ENCODE data around the gene SDSL. TPM values are rescaled to one million over a fixed set of nuclear protein-coding genes. Genes with fewer than 3 reads are reported as not detected.
A peak's percentile ranks its signal among the peaks of the same experiment; 100 is the strongest.

The SDSL gene, protein sequence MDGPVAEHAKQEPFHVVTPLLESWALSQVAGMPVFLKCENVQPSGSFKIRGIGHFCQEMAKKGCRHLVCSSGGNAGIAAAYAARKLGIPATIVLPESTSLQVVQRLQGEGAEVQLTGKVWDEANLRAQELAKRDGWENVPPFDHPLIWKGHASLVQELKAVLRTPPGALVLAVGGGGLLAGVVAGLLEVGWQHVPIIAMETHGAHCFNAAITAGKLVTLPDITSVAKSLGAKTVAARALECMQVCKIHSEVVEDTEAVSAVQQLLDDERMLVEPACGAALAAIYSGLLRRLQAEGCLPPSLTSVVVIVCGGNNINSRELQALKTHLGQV
- 1 to 10 TPM in 1 of 4 donors, under 1 TPM in 2, not detected in 1; 0.91 to 1.4 (median 0.98) TPM for total RNA-seq

DNA sequence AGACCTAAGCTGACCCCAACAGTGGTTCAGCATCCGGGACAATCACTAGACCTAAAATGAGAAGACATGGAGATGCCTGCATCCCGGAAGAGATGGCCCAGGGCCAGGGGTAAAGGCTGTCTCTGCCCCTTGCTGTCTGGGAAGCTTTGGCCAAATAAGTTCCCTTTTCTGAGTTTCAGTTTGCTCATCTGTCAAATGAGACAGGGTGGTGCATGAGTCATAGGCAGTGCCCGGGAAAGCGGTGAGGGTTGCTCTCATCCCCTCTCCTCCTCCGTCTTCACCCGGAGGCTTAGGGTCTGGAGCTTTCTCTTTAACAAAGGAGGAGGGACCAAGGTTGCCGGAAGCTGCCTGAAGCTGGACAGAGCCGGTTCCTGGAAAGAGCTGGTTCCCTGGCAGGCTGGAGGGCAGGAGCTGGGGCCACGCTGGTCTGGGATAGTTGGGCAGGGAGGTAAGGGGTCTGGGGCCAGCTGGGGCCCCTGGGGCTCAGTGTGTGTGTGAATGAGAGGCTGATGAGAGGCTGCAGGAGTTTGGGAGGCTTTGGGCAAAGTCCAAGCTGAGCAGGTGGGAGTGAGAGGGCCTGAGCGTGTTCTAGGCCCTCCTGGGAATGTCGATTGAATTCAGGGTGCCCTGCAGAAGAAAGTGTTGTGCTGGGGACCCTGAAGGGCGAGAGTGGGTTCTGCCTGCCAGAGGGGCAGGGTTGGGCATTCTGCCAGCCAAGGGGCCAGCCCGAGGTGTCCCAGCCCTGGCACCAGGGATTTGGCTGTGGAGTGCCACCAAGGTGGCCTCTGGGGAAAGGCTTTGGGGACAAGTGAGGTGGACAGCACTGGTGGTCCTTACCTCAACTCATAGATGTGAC is at the start of gene SDSL:
SDSL (plus strand) TSS at position 351 of the 856 bp plus-strand sequence. CDS start 5,603 bp downstream, outside the sequence.
- H3K4me3 ChIP-seq = peak within 1 kb of the TSS; percentile 34 to 56 (median 43)
- TF ChIP-seq, protein P1, sequence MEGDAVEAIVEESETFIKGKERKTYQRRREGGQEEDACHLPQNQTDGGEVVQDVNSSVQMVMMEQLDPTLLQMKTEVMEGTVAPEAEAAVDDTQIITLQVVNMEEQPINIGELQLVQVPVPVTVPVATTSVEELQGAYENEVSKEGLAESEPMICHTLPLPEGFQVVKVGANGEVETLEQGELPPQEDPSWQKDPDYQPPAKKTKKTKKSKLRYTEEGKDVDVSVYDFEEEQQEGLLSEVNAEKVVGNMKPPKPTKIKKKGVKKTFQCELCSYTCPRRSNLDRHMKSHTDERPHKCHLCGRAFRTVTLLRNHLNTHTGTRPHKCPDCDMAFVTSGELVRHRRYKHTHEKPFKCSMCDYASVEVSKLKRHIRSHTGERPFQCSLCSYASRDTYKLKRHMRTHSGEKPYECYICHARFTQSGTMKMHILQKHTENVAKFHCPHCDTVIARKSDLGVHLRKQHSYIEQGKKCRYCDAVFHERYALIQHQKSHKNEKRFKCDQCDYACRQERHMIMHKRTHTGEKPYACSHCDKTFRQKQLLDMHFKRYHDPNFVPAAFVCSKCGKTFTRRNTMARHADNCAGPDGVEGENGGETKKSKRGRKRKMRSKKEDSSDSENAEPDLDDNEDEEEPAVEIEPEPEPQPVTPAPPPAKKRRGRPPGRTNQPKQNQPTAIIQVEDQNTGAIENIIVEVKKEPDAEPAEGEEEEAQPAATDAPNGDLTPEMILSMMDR (IDR thresholded peaks at IDR 0.05 in 4 of 5, conservative IDR thresholded peaks at IDR 0.05 in 1 of 5) = no peak
- peak in 1 of 2 donors; percentile 15 for TF ChIP-seq POLR2A (IDR thresholded peaks at IDR 0.05)
- H3K9me3 ChIP-seq = no peaks in the 10 kb centered on the region
- in situ Hi-C loops (cut with MboI; ENCODE audit: low sequenced_read_pairs in 4 of 4) (loop anchor here in 1 of 4 donors (10.0 kb wide), 1 partner anchor 107 kb away; no protein-coding TSS in a partner anchor), intact Hi-C loops (cut with DNase I; ENCODE audit: low total_unique reads) (no loop called here)
- peak within 1 kb of the TSS in 2 of 4 donors; percentile 24 to 48 for H3K27ac ChIP-seq
- DNase-seq (peak; percentile 26 to 52), ATAC-seq (peak; percentile 60 to 71)
- no peaks in the 10 kb centered on the region for H3K27me3 ChIP-seq
- no peaks in the 10 kb centered on the region for H3K36me3 ChIP-seq
- H3K4me1 ChIP-seq = peaks cover 0 to 8% of the 10 kb centered on the region in 2 donors

DNA sequence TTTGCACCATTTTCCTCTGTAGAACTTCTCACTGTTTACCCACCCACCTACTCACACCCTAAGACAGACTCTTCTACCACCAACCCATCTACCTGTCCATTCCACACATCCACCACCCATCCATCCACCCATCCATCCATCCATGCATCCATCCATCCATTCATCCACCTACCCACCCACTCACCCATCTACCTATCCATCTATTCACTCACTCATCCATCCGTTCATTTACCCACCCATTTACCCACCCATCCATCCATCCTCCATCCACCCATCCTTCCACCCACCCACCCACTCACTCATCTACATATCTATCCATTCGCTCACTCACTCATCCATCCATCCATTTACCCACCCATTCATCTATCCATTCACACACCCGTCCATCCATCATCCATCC is 48.7 kb upstream of the SDSL start:
- ATAC-seq (no peak), DNase-seq (no peak)
- Histone ChIP-seq H3K4me1 (no peaks in the 10 kb centered on the region), H3K27me3 (no peaks in the 10 kb centered on the region), H3K27ac (no peak overlapping the region), H3K36me3 (peaks cover 0 to 47% of the 10 kb centered on the region in 2 donors), H3K4me3 (no peak overlapping the region), H3K9me3 (no peaks in the 10 kb centered on the region)
- no peak for TF ChIP-seq POLR2A (IDR thresholded peaks at IDR 0.05)
- TF ChIP-seq, protein P1 (IDR thresholded peaks at IDR 0.05 in 4 of 5, conservative IDR thresholded peaks at IDR 0.05 in 1 of 5) = no peak
- in situ Hi-C loops (cut with MboI; ENCODE audit: low sequenced_read_pairs in 4 of 4) = no loop called here
- intact Hi-C loops (cut with DNase I; ENCODE audit: low total_unique reads) = no loop called here

DNA sequence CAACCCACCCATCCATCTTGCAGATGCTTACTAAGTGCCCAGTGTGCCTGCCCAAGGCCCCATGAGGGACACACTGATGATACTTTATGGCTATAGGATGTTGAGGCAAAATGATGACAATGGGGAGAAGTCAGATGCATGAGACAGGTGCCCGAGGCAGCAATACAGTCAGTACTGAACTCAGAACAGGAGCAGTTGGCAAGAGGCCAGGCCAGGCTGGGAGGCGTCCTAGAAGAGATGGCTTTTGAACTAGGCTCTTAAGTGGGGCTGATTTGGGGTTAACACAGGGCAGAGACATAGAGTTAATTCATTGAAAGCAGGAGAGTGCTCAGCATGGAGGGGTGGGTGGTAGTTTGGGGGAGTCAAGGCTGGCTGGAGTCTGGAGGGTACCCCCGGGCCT is 48.2 kb upstream of the SDSL start:
- no peaks in the 10 kb centered on the region for H3K9me3 ChIP-seq
- intact Hi-C loops (cut with DNase I; ENCODE audit: low total_unique reads) = no loop called here
- DNase-seq (no peak), ATAC-seq (no peak)
- H3K36me3 ChIP-seq = peaks cover 0 to 47% of the 10 kb centered on the region in 2 donors
- in situ Hi-C loops (cut with MboI; ENCODE audit: low sequenced_read_pairs in 4 of 4) = no loop called here
- H3K27me3 ChIP-seq = no peaks in the 10 kb centered on the region
- H3K4me1 ChIP-seq = no peaks in the 10 kb centered on the region
- no peak for TF ChIP-seq POLR2A (IDR thresholded peaks at IDR 0.05)
- TF ChIP-seq, protein P1 (IDR thresholded peaks at IDR 0.05 in 4 of 5, conservative IDR thresholded peaks at IDR 0.05 in 1 of 5) = no peak
- no peak overlapping the region for H3K27ac ChIP-seq
- H3K4me3 ChIP-seq = no peak overlapping the region

DNA sequence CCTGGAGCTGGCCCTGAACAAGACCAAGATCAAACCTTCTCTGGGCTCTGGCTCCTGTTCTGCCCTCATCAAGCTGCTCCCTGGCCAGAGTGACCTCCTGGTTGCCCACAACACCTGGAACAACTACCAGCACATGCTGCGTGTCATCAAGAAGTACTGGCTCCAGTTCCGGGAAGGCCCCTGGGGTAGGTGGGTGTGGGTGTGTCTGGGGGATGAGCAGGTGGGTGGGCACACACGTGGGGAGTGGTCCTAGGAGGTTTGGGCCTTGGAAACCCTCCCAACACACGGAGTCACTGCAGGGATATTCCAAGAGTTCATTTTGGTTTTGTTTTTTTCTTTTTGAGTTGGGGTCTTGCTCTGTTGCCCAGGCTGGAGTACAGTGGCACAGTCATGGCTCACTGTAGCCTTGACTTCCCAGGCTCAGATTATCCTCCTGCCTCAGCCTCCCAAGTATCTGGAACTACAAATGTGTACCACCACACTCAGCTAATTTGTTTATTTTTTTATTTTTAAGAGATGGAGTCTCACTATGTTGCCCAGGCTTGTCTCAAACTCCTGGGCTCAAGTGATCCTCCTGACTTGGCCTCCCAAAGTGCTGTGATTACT is 47.3 kb upstream of the SDSL start:
- ATAC-seq (no peak), DNase-seq (no peak)
- Histone ChIP-seq H3K9me3 (no peaks in the 10 kb centered on the region), H3K4me3 (no peak overlapping the region), H3K27ac (no peak overlapping the region), H3K36me3 (peaks cover 0 to 54% of the 10 kb centered on the region in 2 donors), H3K27me3 (no peaks in the 10 kb centered on the region), H3K4me1 (no peaks in the 10 kb centered on the region)
- TF ChIP-seq, protein P1 (IDR thresholded peaks at IDR 0.05 in 4 of 5, conservative IDR thresholded peaks at IDR 0.05 in 1 of 5) = no peak
- TF ChIP-seq POLR2A (IDR thresholded peaks at IDR 0.05) = no peak
- in situ Hi-C loops (cut with MboI; ENCODE audit: low sequenced_read_pairs in 4 of 4) = no loop called here
- intact Hi-C loops (cut with DNase I; ENCODE audit: low total_unique reads) = no loop called here

All from gastrocnemius medialis (tissue), 4 donors.